Effector memory CD4-positive, alpha-beta T cell (primary cell): ENCODE data around the gene LCN10.

Experiments
- DNase-seq, 3 donors: peaks; one replicate each; pipeline ENCODE4 v3.0.0-alpha.2; 2020
- H3K27ac ChIP-seq: 2 replicates; pipeline ENCODE4 v1.7.0; 2013; ENCODE audit warnings: mild to moderate bottlenecking, low read length, moderate library complexity; ENCODE audit not compliant: insufficient read depth, poor library complexity, severe bottlenecking
- H3K27me3 ChIP-seq: replicated peaks from 2 replicates; pipeline ENCODE4 v1.7.0; 2013; ENCODE audit warnings: mild to moderate bottlenecking, low read length; ENCODE audit not compliant: insufficient read depth, control insufficient read depth, poor library complexity, severe bottlenecking
- H3K36me3 ChIP-seq: 2 replicates; pipeline ENCODE4 v1.7.0; 2013; ENCODE audit warnings: mild to moderate bottlenecking, low read length, moderate library complexity; ENCODE audit not compliant: control insufficient read depth, insufficient read depth
- H3K4me1 ChIP-seq: 2 replicates; pipeline ENCODE4 v1.7.0; 2013; ENCODE audit warnings: low read length, mild to moderate bottlenecking; ENCODE audit not compliant: control insufficient read depth, insufficient read depth, poor library complexity, severe bottlenecking
- H3K4me3 ChIP-seq: 2 replicates; pipeline ENCODE4 v1.7.0; 2013; ENCODE audit warnings: low read length, low read depth, mild to moderate bottlenecking; ENCODE audit not compliant: insufficient read depth, poor library complexity, severe bottlenecking
- H3K9me3 ChIP-seq: 2 replicates; pipeline ENCODE4 v1.7.0; 2013; ENCODE audit warnings: mild to moderate bottlenecking, low read length, moderate library complexity; ENCODE audit not compliant: control insufficient read depth

Gene LCN10

GRCh38 chr9:136747161-136748060, 4.7 kb upstream of the LCN10 start:
- Histone ChIP-seq H3K27ac (no peak overlapping the region), H3K4me1 (no peaks in the 10 kb centered on the region), H3K36me3 (no peaks in the 10 kb centered on the region), H3K27me3 (peaks cover 10% of the 10 kb centered on the region), H3K4me3 (no peak overlapping the region), H3K9me3 (no peaks in the 10 kb centered on the region)
- no peak for DNase-seq

GRCh38 chr9:136746621-136747020, 3.9 kb upstream of the LCN10 start:
- Histone ChIP-seq H3K4me3 (no peak overlapping the region), H3K9me3 (no peaks in the 10 kb centered on the region), H3K27me3 (peaks cover 16% of the 10 kb centered on the region), H3K4me1 (peaks cover 2% of the 10 kb centered on the region), H3K27ac (no peak overlapping the region), H3K36me3 (no peaks in the 10 kb centered on the region)
- DNase-seq: no peak

DNA sequence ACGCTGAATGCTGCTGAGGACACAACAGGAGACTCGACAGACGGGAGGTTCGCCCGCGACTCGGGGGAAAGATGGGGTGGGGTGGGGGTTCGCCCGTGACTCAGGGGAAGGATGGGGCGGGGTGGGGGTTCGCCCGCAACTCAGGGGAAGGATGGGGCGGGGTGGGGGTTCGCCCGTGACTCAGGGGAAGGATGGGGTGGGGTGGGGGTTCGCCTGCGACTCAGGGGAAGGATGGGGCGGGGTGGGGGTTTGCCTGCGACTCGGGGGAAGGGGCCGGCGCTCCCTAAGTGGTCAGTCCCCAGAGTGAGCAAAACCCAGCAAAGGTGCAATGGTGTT, 3.4 kb upstream of the LCN10 start:
- H3K4me1 ChIP-seq: peaks cover 7% of the 10 kb centered on the region
- no peaks in the 10 kb centered on the region for H3K9me3 ChIP-seq
- H3K4me3 ChIP-seq: no peak overlapping the region
- peaks cover 21% of the 10 kb centered on the region for H3K27me3 ChIP-seq
- no peaks in the 10 kb centered on the region for H3K36me3 ChIP-seq
- no peak for DNase-seq
- H3K27ac ChIP-seq: no peak overlapping the region

DNA sequence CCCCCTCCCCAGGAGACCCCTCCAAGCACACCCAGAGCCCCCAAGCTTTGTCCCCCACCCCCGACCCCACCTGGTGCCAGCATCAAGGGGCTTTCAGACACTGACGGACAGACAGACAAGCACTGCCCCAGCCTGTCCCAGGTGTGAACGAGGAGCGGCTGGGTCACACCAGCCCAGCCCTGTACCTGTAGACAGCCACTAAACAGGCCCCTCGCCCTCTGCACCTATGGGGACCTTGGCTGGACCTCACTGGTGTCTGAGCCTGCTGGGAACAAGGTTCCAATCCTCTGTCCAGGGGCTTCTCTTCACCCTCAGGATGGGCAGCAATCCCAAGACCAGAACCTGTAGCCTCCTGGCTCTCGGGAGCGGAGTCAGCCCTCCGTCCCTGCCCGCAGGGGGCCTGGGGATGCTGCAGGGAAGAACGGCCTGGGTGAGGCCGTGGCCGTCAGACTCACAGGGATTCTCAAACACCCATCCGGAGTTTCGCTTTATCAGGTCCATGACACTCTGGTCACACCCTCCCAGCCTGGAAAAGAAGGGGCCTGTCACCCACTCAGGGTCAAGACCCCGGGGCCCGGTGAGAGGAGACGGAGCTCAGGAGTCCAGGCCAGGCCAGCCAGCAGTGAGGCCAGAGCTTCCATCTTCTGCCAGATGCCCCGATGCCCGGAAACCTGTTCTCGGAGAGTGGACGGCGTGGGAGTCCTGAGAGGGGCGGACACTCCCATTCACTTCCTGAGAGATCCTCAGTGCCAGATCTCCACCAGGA, 2.8 kb upstream of the LCN10 start:
- DNase-seq: no peak

DNA sequence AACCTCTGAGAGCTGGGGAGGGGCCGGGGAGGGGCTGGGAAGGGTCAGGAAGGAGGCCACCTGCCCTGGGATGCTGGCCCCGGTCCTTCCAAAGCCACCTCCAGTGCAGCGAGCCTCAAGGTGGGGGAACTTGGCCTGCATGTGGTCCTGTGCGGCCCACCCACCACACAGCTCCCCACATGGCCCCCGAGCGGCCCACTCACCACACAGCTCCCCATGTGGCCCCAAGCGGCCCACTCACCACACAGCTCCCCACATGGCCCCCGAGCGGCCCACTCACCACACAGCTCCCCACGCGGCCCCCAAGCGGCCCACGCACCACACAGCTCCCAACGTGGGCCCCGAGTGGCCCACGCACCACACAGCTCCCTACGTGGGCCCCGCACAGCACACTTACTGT, 2.0 kb upstream of the LCN10 start:
- DNase-seq: no peak
- H3K4me3 ChIP-seq: no peak overlapping the region
- H3K9me3 ChIP-seq: no peaks in the 10 kb centered on the region
- peaks cover 21% of the 10 kb centered on the region for H3K27me3 ChIP-seq
- no peak overlapping the region for H3K27ac ChIP-seq
- H3K36me3 ChIP-seq: no peaks in the 10 kb centered on the region
- peaks cover 9% of the 10 kb centered on the region for H3K4me1 ChIP-seq

More for the DNA sequence above, 2.8 kb upstream of the LCN10 start:
- H3K9me3 ChIP-seq: no peaks in the 10 kb centered on the region
- no peaks in the 10 kb centered on the region for H3K36me3 ChIP-seq
- H3K4me3 ChIP-seq: no peak overlapping the region
- H3K27me3 ChIP-seq: peaks cover 21% of the 10 kb centered on the region
- no peak overlapping the region for H3K27ac ChIP-seq
- peaks cover 9% of the 10 kb centered on the region for H3K4me1 ChIP-seq

- no peak overlapping the region for H3K27ac ChIP-seq
- no peaks in the 10 kb centered on the region for H3K36me3 ChIP-seq
- DNase-seq: no peak
- peaks cover 9% of the 10 kb centered on the region for H3K4me1 ChIP-seq
- no peak overlapping the region for H3K4me3 ChIP-seq
- peaks cover 21% of the 10 kb centered on the region for H3K27me3 ChIP-seq
- no peaks in the 10 kb centered on the region for H3K9me3 ChIP-seq
Observed at GRCh38 chr9:136743639-136744211, 985 bp upstream of the LCN10 start.

- Histone ChIP-seq H3K27me3 (peaks cover 21% of the 10 kb centered on the region), H3K4me3 (peak overlapping the region; percentile 37), H3K9me3 (no peaks in the 10 kb centered on the region), H3K27ac (no peak overlapping the region), H3K36me3 (no peaks in the 10 kb centered on the region), H3K4me1 (peaks cover 9% of the 10 kb centered on the region)
- no peak for DNase-seq
Observed at GRCh38 chr9:136741883-136742571, 713 bp downstream of the LCN10 start.

- no peak overlapping the region for H3K27ac ChIP-seq
- H3K36me3 ChIP-seq: no peaks in the 10 kb centered on the region
- H3K27me3 ChIP-seq: peaks cover 21% of the 10 kb centered on the region
- peak overlapping the region; percentile 37 for H3K4me3 ChIP-seq
- no peaks in the 10 kb centered on the region for H3K9me3 ChIP-seq
- DNase-seq: no peak
- H3K4me1 ChIP-seq: peaks cover 9% of the 10 kb centered on the region
Observed at GRCh38 chr9:136740971-136741882, 1.5 kb downstream of the LCN10 start.

DNA sequence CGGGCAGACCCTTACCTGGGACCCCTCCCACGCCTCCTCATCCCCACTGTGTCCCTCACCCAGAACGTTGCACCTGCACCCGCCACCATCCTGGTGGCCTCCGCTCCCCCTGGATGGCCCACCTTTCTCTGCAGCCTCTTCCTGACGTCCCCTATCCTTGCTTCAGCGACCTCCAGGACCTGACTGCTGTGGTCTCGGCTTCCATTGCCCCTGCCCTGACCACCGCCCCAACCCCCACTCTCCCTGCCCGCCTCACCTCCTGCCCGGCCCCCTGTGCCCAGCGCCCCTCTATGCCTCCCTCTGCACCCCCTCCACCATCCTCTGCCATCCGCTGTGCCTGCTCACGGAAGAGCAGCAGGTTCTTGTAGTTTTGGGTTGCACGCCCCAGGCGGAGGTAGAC, 2.2 kb downstream of the LCN10 start:
- Histone ChIP-seq H3K4me3 (no peak overlapping the region), H3K27me3 (peaks cover 21% of the 10 kb centered on the region), H3K9me3 (no peaks in the 10 kb centered on the region), H3K4me1 (peaks cover 9% of the 10 kb centered on the region), H3K36me3 (no peaks in the 10 kb centered on the region), H3K27ac (no peak overlapping the region)
- no peak for DNase-seq
